K562 (cell line): Measurements from ENCODE around the gene ENDOD1. TPM values are rescaled to one million over a fixed set of nuclear protein-coding genes. Genes with fewer than 3 reads are reported as not detected.

ENCODE experiments used
- BCL6 ChIP-seq: fragments of 250-450 bp; sonication (Bioruptor Pico); IDR thresholded peaks from 2 replicates; pipeline ENCODE4 v1.4.0; 2020
- BHLHE40 ChIP-seq: IDR thresholded peaks from 2 replicates; pipeline ENCODE4 v1.6.1; 2011; ENCODE audit warnings: low read length, improper control_type of control experiment
- CUX1 ChIP-seq: fragments of 200-800 bp; sonication (Bioruptor generic); IDR thresholded peaks from 2 replicates; pipeline ENCODE4 v1.6.1; 2016; ENCODE audit warnings: missing genetic modification characterization, missing compliant biosample characterization
- E2F1 ChIP-seq: sonication (generic); formaldehyde crosslinking; IDR thresholded peaks from 2 replicates; pipeline ENCODE4 v1.8.1; 2023; ENCODE audit warnings: mild to moderate bottlenecking, missing genetic modification reagents, moderate library complexity
- ETV5 ChIP-seq: sonication (generic); formaldehyde crosslinking; IDR thresholded peaks from 2 replicates; pipeline ENCODE4 v1.4.0; 2020; ENCODE audit warnings: low read depth, mild to moderate bottlenecking, missing genetic modification reagents
- GABPB1 ChIP-seq: sonication (generic); formaldehyde crosslinking; IDR thresholded peaks from 2 replicates; pipeline ENCODE4 v1.8.0; 2022; ENCODE audit warnings: mild to moderate bottlenecking, missing genetic modification reagents
- HINFP ChIP-seq: fragments of 450-650 bp; conservative IDR thresholded peaks from 2 replicates; pipeline ENCODE4 v1.6.1; 2016; ENCODE audit warnings: missing genetic modification characterization, low read depth, mild to moderate bottlenecking, control low read depth, missing compliant biosample characterization
- ILF3 ChIP-seq: fragments of 450-650 bp; IDR thresholded peaks from 2 replicates; pipeline ENCODE4 v1.6.1; 2018; ENCODE audit warnings: antibody characterized with exemption, mild to moderate bottlenecking, moderate library complexity, borderline replicate concordance
- NCOA4 ChIP-seq: fragments of 450-650 bp; IDR thresholded peaks from 2 replicates; pipeline ENCODE4 v1.6.1; 2018; ENCODE audit warnings: mild to moderate bottlenecking; ENCODE audit not compliant: partially characterized antibody
- NR2C2 ChIP-seq, 2 experiments: fragments of 200-800 bp in 1 of 2; sonication (Bioruptor generic) in 1 of 2; sonication (generic) in 1 of 2; formaldehyde crosslinking in 1 of 2; IDR thresholded peaks; 2 replicates each; pipeline versions ENCODE4 v1.6.1 to v1.8.0; 2016 to 2022; ENCODE audit warnings: mild to moderate bottlenecking in 1 of 2, missing compliant biosample characterization in 1 of 2, missing genetic modification characterization in 1 of 2, missing genetic modification reagents in 1 of 2
- SMARCA5 ChIP-seq: fragments of 450-650 bp; IDR thresholded peaks from 2 replicates; pipeline ENCODE4 v1.6.1; 2016
- SP2 ChIP-seq: IDR thresholded peaks from 2 replicates; pipeline ENCODE4 v1.6.1; 2011; ENCODE audit warnings: mild to moderate bottlenecking, low read depth, low read length, moderate library complexity; ENCODE audit not compliant: poor library complexity, severe bottlenecking; ENCODE audit errors: extremely low read depth
- SRSF3 ChIP-seq: fragments of 200-400 bp; formaldehyde crosslinking; IDR thresholded peaks from 2 replicates; pipeline ENCODE4 v1.6.1; 2016; ENCODE audit warnings: mild to moderate bottlenecking, low read length, moderate library complexity; ENCODE audit not compliant: insufficient read depth
- XRCC5 ChIP-seq: fragments of 200-400 bp; formaldehyde crosslinking; IDR thresholded peaks from 2 replicates; pipeline ENCODE4 v1.6.1; 2017; ENCODE audit warnings: low read depth, mild to moderate bottlenecking, low read length
- ZBTB8A ChIP-seq: fragments of 450-650 bp; IDR thresholded peaks from 2 replicates; pipeline ENCODE4 v1.6.1; 2018; ENCODE audit warnings: mild to moderate bottlenecking, moderate library complexity; ENCODE audit not compliant: partially characterized antibody
- ZNF280B ChIP-seq: fragments of 250-450 bp; sonication (Bioruptor Pico); IDR thresholded peaks from 2 replicates; pipeline ENCODE4 v1.5.1; 2021; ENCODE audit warnings: mild to moderate bottlenecking
- ZNF655 ChIP-seq: fragments of 250-450 bp; sonication (Bioruptor Pico); IDR thresholded peaks from 2 replicates; pipeline ENCODE4 v1.5.0; 2021
- ZNF76 ChIP-seq: fragments of 250-450 bp; sonication (Bioruptor Pico); IDR thresholded peaks from 2 replicates; pipeline ENCODE4 v1.4.0; 2020; ENCODE audit warnings: mild to moderate bottlenecking, moderate library complexity, borderline replicate concordance
- polyA plus RNA-seq, 8 experiments: library from polyadenylated mRNA; depleted of rRNA in 4 of 8; stranded (reverse) in 5 of 8; unstranded in 3 of 8; fragments of >200 nt; fragmentation: Nextera tagmentation in 2 of 8; fragmentation: Illumina TruSeq in 1 of 8; extraction: Ambion mirVana in 2 of 8; extraction: Trizol in 1 of 8; gene quantifications; 2 replicates each; pipeline versions ENCODE4 v1.2.1 to v1.2.3, GENCODE V29; 2011 to 2014; ENCODE audit warnings: inconsistent platforms in 1 of 8, missing spikeins in 1 of 8
- total RNA-seq, 7 experiments: library from RNA; depleted of rRNA in 6 of 7; stranded (reverse); fragments of >200 nt in 6 of 7; fragmentation: Illumina TruSeq in 2 of 7; extraction: Trizol in 2 of 7; gene quantifications; 2 replicates each; pipeline versions ENCODE4 v1.2.1 to v1.2.3, GENCODE V29; 2011 to 2021; ENCODE audit warnings: low replicate concordance in 1 of 7

Gene ENDOD1
- total and polyA plus RNA-seq, 9 of the 15 experiments (the other 6 are each of a cell fraction or from before 2014, with no cell fraction given), result 4.2 to 11.8 (median 9.3) TPM

GRCh38 chr11:95068549-95068948 is 21.1 kb upstream of the ENDOD1 start (continued):
- TF ChIP-seq CUX1, result no peak
- TF ChIP-seq NCOA4, result no peak
- peak; percentile 54; the same call in 1 of the 2 replicates for TF ChIP-seq ETV5 (CRISPR knock-in tag)
- no peak for TF ChIP-seq NR2C2 (CRISPR knock-in tag; IDR thresholded peaks at IDR 0.05)
- TF ChIP-seq NR2C2 (tag; IDR thresholded peaks at IDR 0.05), result no peak
- TF ChIP-seq BHLHE40, result peak; percentile 43; the same call in 1 of the 2 replicates
- no peak for TF ChIP-seq ZBTB8A
- no peak for TF ChIP-seq ZNF280B
- TF ChIP-seq E2F1 (CRISPR knock-in tag), result no peak
- no peak for TF ChIP-seq ZNF76
- no peak for TF ChIP-seq SMARCA5
- TF ChIP-seq SP2, result no peak
- no peak for TF ChIP-seq SRSF3
- TF ChIP-seq HINFP (tag), result no peak
- TF ChIP-seq ILF3, result no peak
- no peak for TF ChIP-seq GABPB1 (CRISPR knock-in tag)
- TF ChIP-seq ZNF655 (CRISPR knock-in tag), result no peak
- no peak for TF ChIP-seq BCL6 (CRISPR knock-in tag)
- TF ChIP-seq XRCC5, result no peak
